Endothelial cell of umbilical vein (primary cell): ENCODE data around the gene ATP13A3. TPM values are rescaled to one million over a fixed set of nuclear protein-coding genes. Genes with fewer than 3 reads are reported as not detected.

ENCODE experiments used
- BruUV-seq: library from RNA; stranded (reverse); fragments of 400-500 nt; replicated peaks from 2 replicates; lab custom pipeline; 2021; lab: Mats Ljungman, UMichigan
- CTCF ChIA-PET: fragments of 300-600, 350-600 bp; sonication (Branson Sonifier 250); formaldehyde crosslinking; loops from one replicate; lab custom pipeline; 2021; ENCODE audit warnings: antibody characterized with exemption, inconsistent platforms; lab: Charles Lee
- POLR2A ChIA-PET: fragments of 300-600, 350-600 bp; sonication (Branson Sonifier 250); formaldehyde crosslinking; loops from one replicate; lab custom pipeline; 2021; ENCODE audit warnings: antibody characterized with exemption, inconsistent platforms; lab: Charles Lee
- DNase-seq: peaks from one replicate; pipeline ENCODE4 v3.0.0-alpha.2; 2011; ENCODE audit warnings: low read depth, low spot score
- FAIRE-seq: peaks from 2 replicates; lab custom pipeline; 2011; peaks lifted over from hg19 to GRCh38; lab: Jason Lieb, UNC
- H2AFZ ChIP-seq: 2 replicates; pipeline ENCODE4 v1.6.0; 2012; ENCODE audit warnings: low read depth, low read length, control low read depth, inconsistent platforms
- H3K27ac ChIP-seq: 2 replicates; pipeline ENCODE4 v1.5.1; 2011; ENCODE audit warnings: low read depth, mild to moderate bottlenecking, control low read depth, low read length, moderate library complexity; ENCODE audit not compliant: insufficient read depth
- H3K27me3 ChIP-seq, 2 experiments: 2 replicates each; pipeline versions ENCODE4 v1.6.0 to v1.6.1; 2011; ENCODE audit warnings: low read length in 2 of 2, mixed read lengths in 1 of 2; ENCODE audit not compliant: control insufficient read depth in 2 of 2, insufficient read depth in 2 of 2
- H3K36me3 ChIP-seq, 2 experiments: 2 replicates in 1 of 2; 3 replicates in 1 of 2; pipeline ENCODE4 v1.5.1; 2011; ENCODE audit warnings: low read length in 2 of 2, mild to moderate bottlenecking in 1 of 2, moderate library complexity in 1 of 2; ENCODE audit not compliant: control insufficient read depth in 2 of 2, insufficient read depth in 2 of 2; ENCODE audit errors: extremely low read depth in 1 of 2
- H3K4me1 ChIP-seq: 3 replicates; pipeline ENCODE4 v1.5.1; 2011; ENCODE audit warnings: mild to moderate bottlenecking, low read length; ENCODE audit not compliant: control insufficient read depth, insufficient read depth; ENCODE audit errors: extremely low read depth
- H3K4me2 ChIP-seq: 2 replicates; pipeline ENCODE4 v1.6.1; 2011; ENCODE audit warnings: low read length, control low read depth, mixed read lengths; ENCODE audit not compliant: insufficient read depth
- H3K4me3 ChIP-seq, 3 experiments: fragments of 200-600 bp in 1 of 3; sonication (generic), shearing (Covaris generic) in 1 of 3; replicated peaks in 1 of 3; 2 replicates each; pipeline ENCODE4 v1.5.1; 2011 to 2016; ENCODE audit warnings: control low read depth in 3 of 3, low read length in 3 of 3, mild to moderate bottlenecking in 2 of 3, inconsistent platforms in 1 of 3, low read depth in 1 of 3, moderate library complexity in 1 of 3; ENCODE audit not compliant: insufficient read depth in 1 of 3
- H3K79me2 ChIP-seq: 2 replicates; pipeline ENCODE4 v1.6.0; 2012; ENCODE audit warnings: low read length, inconsistent platforms; ENCODE audit not compliant: control insufficient read depth, insufficient read depth
- H3K9ac ChIP-seq: replicated peaks from 2 replicates; pipeline ENCODE3; 2011; ENCODE audit warnings: low read length, control low read depth; ENCODE audit not compliant: insufficient read depth; ENCODE audit errors: extremely low read depth
- H3K9me1 ChIP-seq: replicated peaks from 3 replicates; pipeline ENCODE4 v1.6.0; 2011; ENCODE audit warnings: mild to moderate bottlenecking, low read length; ENCODE audit not compliant: control insufficient read depth, insufficient read depth; ENCODE audit errors: extremely low read depth
- H3K9me3 ChIP-seq: replicated peaks from 2 replicates; pipeline ENCODE4 v1.5.1; 2012; ENCODE audit warnings: low read length, inconsistent platforms; ENCODE audit not compliant: control insufficient read depth, insufficient read depth
- H4K20me1 ChIP-seq: replicated peaks from 2 replicates; pipeline ENCODE3; 2011; ENCODE audit warnings: mild to moderate bottlenecking, low read length; ENCODE audit not compliant: control insufficient read depth, insufficient read depth; ENCODE audit errors: extremely low read depth
- CTCF ChIP-seq, 2 donors: IDR thresholded peaks; 1 replicate in 1 of 2; 2 replicates in 1 of 2; pipeline ENCODE4 v1.5.1; 2011; ENCODE audit warnings: low read length in 2 of 2, mild to moderate bottlenecking in 2 of 2, moderate library complexity in 2 of 2, control low read depth in 1 of 2, inconsistent platforms in 1 of 2, low read depth in 1 of 2; ENCODE audit not compliant: insufficient read depth in 1 of 2; ENCODE audit errors: extremely low read depth in 1 of 2
- EZH2 ChIP-seq: IDR thresholded peaks from 2 replicates; pipeline ENCODE4 v1.6.1; 2012; ENCODE audit warnings: borderline replicate concordance, low read depth, mild to moderate bottlenecking, moderate library complexity, low read length, inconsistent platforms; ENCODE audit not compliant: severe bottlenecking
- FOS ChIP-seq: IDR thresholded peaks from 2 replicates; pipeline ENCODE4 v1.6.1; 2011; ENCODE audit warnings: mild to moderate bottlenecking, low read length, moderate library complexity, borderline replicate concordance; ENCODE audit not compliant: insufficient read depth
- GATA2 ChIP-seq: IDR thresholded peaks from 2 replicates; pipeline ENCODE4 v1.7.0; 2011; ENCODE audit warnings: low read depth, mild to moderate bottlenecking, moderate library complexity, mixed read lengths, low read length; ENCODE audit not compliant: insufficient read length, insufficient read depth
- JUN ChIP-seq: IDR thresholded peaks from 2 replicates; pipeline ENCODE4 v1.6.1; 2011; ENCODE audit warnings: borderline replicate concordance, low read depth; ENCODE audit not compliant: insufficient read length, insufficient read depth
- MAX ChIP-seq: IDR thresholded peaks from 2 replicates; pipeline ENCODE4 v1.6.1; 2011; ENCODE audit not compliant: insufficient read depth, insufficient read length
- MYC ChIP-seq: IDR thresholded peaks from one replicate; pipeline ENCODE4 v1.6.1; 2011; ENCODE audit warnings: mild to moderate bottlenecking, low read depth, low read length
- POLR2A ChIP-seq: IDR thresholded peaks from 2 replicates; pipeline ENCODE4 v1.6.1; 2012; ENCODE audit warnings: low read depth, mild to moderate bottlenecking, control low read depth, low read length
- POLR2AphosphoS5 ChIP-seq: IDR thresholded peaks from 2 replicates; pipeline ENCODE4 v1.6.1; 2012; ENCODE audit warnings: low read depth, mild to moderate bottlenecking, control low read depth, low read length, moderate library complexity; ENCODE audit not compliant: insufficient read depth
- dilution Hi-C: fragments of 300-500 bp; cut with MboI; formaldehyde crosslinking; loops from one replicate; pipeline ENCODE4 v1.15.0; 2019; ENCODE audit warnings: low sequenced_read_pairs; ENCODE audit not compliant: extremely low pct_ligation_motif_present
- intact Hi-C: fragments of 100-400 bp; cut with micrococcal nuclease; formaldehyde crosslinking; loops from one replicate; pipeline ENCODE4 v1.10.0; 2022
- polyA plus RNA-seq, 4 experiments: library from polyadenylated mRNA; depleted of rRNA in 3 of 4; stranded (reverse) in 3 of 4; unstranded in 1 of 4; fragments of >200 nt; gene quantifications; 2 replicates each; pipeline versions ENCODE4 v1.2.1 to v1.2.3, GENCODE V29; 2011 to 2012; ENCODE audit warnings: missing spikeins in 1 of 4
- total RNA-seq: library from RNA; stranded (reverse); gene quantifications from 2 replicates; pipeline ENCODE4 v1.2.3, GENCODE V29; 2021

The ATP13A3 gene
- total and polyA plus RNA-seq, 2 donors (not counting 3 experiments of a cell fraction or from before 2014, with no cell fraction given), result 12.0 to 59.0 TPM

GRCh38 chr3:194482196-194482593, 4.6 kb downstream of the ATP13A3 start:
- Histone ChIP-seq H4K20me1 (no peaks in the 10 kb centered on the region), H3K4me1 (peaks cover 18% of the 10 kb centered on the region), H3K9me3 (no peaks in the 10 kb centered on the region), H2AFZ (no peak overlapping the region), H3K9me1 (no peaks in the 10 kb centered on the region), H3K27ac (no peak overlapping the region), H3K4me2 (no peak overlapping the region), H3K36me3 (peaks cover 0 to 3% of the 10 kb centered on the region in 2 experiments), H3K4me3 (no peak overlapping the region), H3K79me2 (peaks cover 79% of the 10 kb centered on the region), H3K9ac (no peak overlapping the region), H3K27me3 (no peaks in the 10 kb centered on the region)
- intact Hi-C loops, result no loop called here
- no peak for DNase-seq
- CTCF ChIA-PET, result no interaction called here
- no TSS peak for BruUV-seq
- POLR2A ChIA-PET, result no interaction called here
- TF ChIP-seq MAX (no peak), EZH2 (no peak), GATA2 (no peak), POLR2AphosphoS5 (no peak), MYC (no peak), FOS (no peak), JUN (no peak), CTCF (IDR thresholded peaks at IDR 0.05; ENCODE audit: extremely low read depth in 1 of 2, insufficient read depth in 1 of 2, low read depth in 1 of 2, low read length in 2 of 2) (no peak), POLR2A (no peak)
- dilution Hi-C loops, result no loop called here
- FAIRE-seq, result no peak
